ENCODE data around the gene OR2T5.
"Not testable (repeated sequence)": the region's sequence is repeated elsewhere in the genome, so short reads cannot be mapped to it uniquely, and the experiment has no call there.

The OR2T5 gene

DNA sequence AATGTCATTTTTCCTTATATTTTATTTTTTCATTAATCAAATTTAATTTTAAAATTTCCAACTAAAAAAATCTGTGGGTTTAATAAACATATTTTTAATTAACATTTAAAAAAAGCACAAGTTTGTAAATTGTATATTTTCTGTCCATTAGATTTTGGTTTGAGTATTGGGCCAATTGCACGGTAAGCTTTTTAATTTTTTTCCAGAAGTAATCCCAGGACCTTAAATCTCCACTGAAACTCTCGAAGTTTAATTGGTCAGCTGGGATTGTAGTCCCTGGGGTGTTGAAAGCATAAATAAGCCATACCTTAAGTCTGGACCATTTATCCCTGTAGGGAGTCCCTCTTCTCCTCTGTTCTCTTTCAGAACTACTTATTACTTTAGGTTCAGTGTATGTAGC, 19.4 kb downstream of the OR2T5 start, which contains the start of gene OR2G6:
OR2G6 (plus strand) TSS at position 301 of the 400 bp plus-strand sequence. CDS start 13,574 bp downstream, outside the sequence.
- not testable (repeated sequence) for DNase-seq

DNA sequence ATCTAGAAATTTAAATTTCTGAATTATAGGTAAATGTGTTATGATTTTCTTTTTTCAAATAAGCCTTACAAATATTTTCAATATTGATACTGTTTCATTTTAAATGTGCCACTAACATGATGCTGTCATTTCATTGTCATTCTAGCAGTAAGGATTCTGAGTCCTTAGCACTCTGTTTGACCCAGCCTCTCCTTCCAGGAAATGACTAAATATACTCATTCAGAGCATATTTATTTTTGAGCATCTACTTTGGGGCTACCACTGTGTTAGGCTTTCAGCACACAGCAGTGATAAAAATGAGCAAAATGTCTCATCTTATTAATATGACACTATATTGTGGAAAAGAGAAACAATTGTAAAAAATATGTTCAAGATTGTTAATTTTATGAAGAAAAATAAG, 21.8 kb downstream of the OR2T5 start:
- not testable (repeated sequence) for DNase-seq

DNA sequence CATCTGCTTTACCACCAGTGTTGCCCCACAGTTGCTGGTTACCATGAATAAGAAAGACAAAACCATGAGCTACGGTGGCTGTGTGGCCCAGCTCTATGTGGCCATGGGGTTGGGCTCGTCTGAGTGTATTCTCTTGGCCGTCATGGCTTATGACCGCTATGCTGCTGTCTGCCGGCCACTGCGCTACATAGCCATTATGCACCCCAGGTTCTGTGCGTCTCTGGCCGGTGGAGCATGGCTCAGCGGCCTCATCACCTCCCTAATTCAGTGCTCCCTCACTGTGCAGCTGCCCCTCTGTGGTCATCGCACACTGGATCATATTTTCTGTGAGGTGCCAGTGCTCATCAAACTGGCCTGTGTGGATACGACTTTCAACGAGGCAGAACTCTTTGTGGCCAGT, 33.5 kb downstream of the OR2T5 start:
- DNase-seq = no peak

DNA sequence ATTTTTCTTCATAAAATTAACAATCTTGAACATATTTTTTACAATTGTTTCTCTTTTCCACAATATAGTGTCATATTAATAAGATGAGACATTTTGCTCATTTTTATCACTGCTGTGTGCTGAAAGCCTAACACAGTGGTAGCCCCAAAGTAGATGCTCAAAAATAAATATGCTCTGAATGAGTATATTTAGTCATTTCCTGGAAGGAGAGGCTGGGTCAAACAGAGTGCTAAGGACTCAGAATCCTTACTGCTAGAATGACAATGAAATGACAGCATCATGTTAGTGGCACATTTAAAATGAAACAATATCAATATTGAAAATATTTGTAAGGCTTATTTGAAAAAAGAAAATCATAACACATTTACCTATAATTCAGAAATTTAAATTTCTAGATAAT, 49.1 kb downstream of the OR2T5 start:
- not testable (repeated sequence) for DNase-seq

Data from inflammatory macrophage treated with lipopolysaccharide for 4 hours (primary cell).